Medulla oblongata (tissue), 1 donor: ENCODE data around the gene COL4A3.
"Not testable (repeated sequence)": the region's sequence is repeated elsewhere in the genome, so short reads cannot be mapped to it uniquely, and the experiment has no call there.

Experiments
- DNase-seq: peaks from one replicate; pipeline ENCODE4 v3.0.0-alpha.2; 2015; ENCODE audit errors: extremely low spot score

Gene COL4A3

GRCh38 chr2:227206406-227206805 lies 42.0 kb downstream of the COL4A3 start:
- DNase-seq = no peak

GRCh38 chr2:227207573-227207972 lies 43.1 kb downstream of the COL4A3 start:
- DNase-seq = no peak

GRCh38 chr2:227214622-227215041 lies 50.2 kb downstream of the COL4A3 start:
- DNase-seq = no peak

- no peak for DNase-seq
Measured at GRCh38 chr2:227219312-227220105, 55.1 kb downstream of the COL4A3 start.

GRCh38 chr2:227221120-227221519 lies 56.7 kb downstream of the COL4A3 start:
- no peak for DNase-seq

GRCh38 chr2:227222292-227222691 lies 57.9 kb downstream of the COL4A3 start:
- no peak for DNase-seq

- DNase-seq = not testable (repeated sequence)
Measured at GRCh38 chr2:227225641-227226040, 61.2 kb downstream of the COL4A3 start.

GRCh38 chr2:227228061-227228667 lies 63.7 kb downstream of the COL4A3 start:
- peak; percentile 43 for DNase-seq

GRCh38 chr2:227230151-227230550 lies 65.7 kb downstream of the COL4A3 start:
- DNase-seq = no peak

- DNase-seq = no peak
Measured at GRCh38 chr2:227234429-227234828, 70.0 kb downstream of the COL4A3 start.

- DNase-seq = no peak
Measured at GRCh38 chr2:227237786-227238185, 73.4 kb downstream of the COL4A3 start.

- peak; percentile 87 for DNase-seq
Measured at GRCh38 chr2:227238238-227239237, 74.1 kb downstream of the COL4A3 start.

- no peak for DNase-seq
Measured at GRCh38 chr2:227241005-227241404, 76.6 kb downstream of the COL4A3 start.

GRCh38 chr2:227248876-227249275 lies 84.5 kb downstream of the COL4A3 start:
- DNase-seq = no peak

- no peak for DNase-seq
Measured at GRCh38 chr2:227252831-227253230, 88.4 kb downstream of the COL4A3 start.

- DNase-seq = no peak
Measured at GRCh38 chr2:227256605-227257004, 92.2 kb downstream of the COL4A3 start.

- no peak for DNase-seq
Measured at GRCh38 chr2:227257820-227258219, 93.4 kb downstream of the COL4A3 start.

GRCh38 chr2:227260041-227260440 lies 95.6 kb downstream of the COL4A3 start:
- DNase-seq = no peak

- DNase-seq = peak; percentile 31
Measured at GRCh38 chr2:227267410-227268115, 103.1 kb downstream of the COL4A3 start.

- no peak for DNase-seq
Measured at GRCh38 chr2:227280895-227281294, 116.5 kb downstream of the COL4A3 start.

- DNase-seq = no peak
Measured at GRCh38 chr2:227285741-227286236, 121.4 kb downstream of the COL4A3 start.
